Lower leg skin (tissue), 4 donors: ENCODE data around the gene GRM8. TPM values are rescaled to one million over a fixed set of nuclear protein-coding genes. Genes with fewer than 3 reads are reported as not detected.

Experiments used
- DNase-seq, 2 donors: peaks; one replicate each; pipeline ENCODE4 v3.0.0-alpha.2; 2019; ENCODE audit warnings: low spot score in 2 of 2
- H3K4me3 ChIP-seq: fragments of 200-600 bp; sonication (generic); 2 replicates; pipeline ENCODE4 v1.5.1; 2017; ENCODE audit warnings: mild to moderate bottlenecking, low read depth; ENCODE audit not compliant: poor library complexity, severe bottlenecking
- CTCF ChIP-seq, 3 donors: fragments of 450-650 bp; IDR thresholded peaks; one replicate each; pipeline ENCODE4 v1.5.1; 2016; ENCODE audit warnings: antibody characterized with exemption in 3 of 3, mild to moderate bottlenecking in 3 of 3, moderate library complexity in 2 of 3
- POLR2A ChIP-seq, 2 donors: fragments of 450-650 bp; IDR thresholded peaks; one replicate each; pipeline ENCODE4 v1.6.1; 2016 to 2017; ENCODE audit warnings: antibody characterized with exemption in 2 of 2, mild to moderate bottlenecking in 1 of 2, moderate library complexity in 1 of 2
- WGBS, 2 donors: methylation state at CpG; one replicate each; pipeline ENCODE4 v1.1.5; 2018; 5-methylcytosine and 5-hydroxymethylcytosine counted together
- intact Hi-C: fragments of 100-400 bp; cut with DNase I; formaldehyde crosslinking; loops from one replicate; pipeline ENCODE4 v1.15.0; 2023; ENCODE audit warnings: low total_unique reads
- total RNA-seq, 4 donors: library from RNA; depleted of rRNA; stranded (reverse); fragments of >200 nt; gene quantifications; one replicate each; pipeline ENCODE4 v1.1.0, GENCODE V29; 2016

GRM8 gene
- total RNA-seq, 4 donors from 2014 or later, result 0.45 TPM; not detected in 3

GRCh38 chr7:127154101-127154500, 98.6 kb downstream of the GRM8 start:
- H3K4me3 ChIP-seq, result no peak overlapping the region
- 54 to 60% methylated on average over 3 of the region's 3 CpGs for WGBS, 2 donors
- intact Hi-C loops, result no loop called here
- TF ChIP-seq CTCF (IDR thresholded peaks at IDR 0.05), result no peak
- TF ChIP-seq POLR2A (IDR thresholded peaks at IDR 0.05), result no peak
- no peak for DNase-seq

- TF ChIP-seq CTCF (IDR thresholded peaks at IDR 0.05), result no peak
- no peak for TF ChIP-seq POLR2A (IDR thresholded peaks at IDR 0.05)
- WGBS, 2 donors, result 87 to 93% methylated on average over 3 of the region's 3 CpGs
- no peak for DNase-seq
- intact Hi-C loops, result no loop called here
- no peak overlapping the region for H3K4me3 ChIP-seq
Observed at GRCh38 chr7:127153315-127153714, 99.4 kb downstream of the GRM8 start.

GRCh38 chr7:127152423-127152822, 100.3 kb downstream of the GRM8 start:
- no peak for DNase-seq
- no peak for TF ChIP-seq CTCF (IDR thresholded peaks at IDR 0.05)
- no peak for TF ChIP-seq POLR2A (IDR thresholded peaks at IDR 0.05)
- H3K4me3 ChIP-seq, result no peak overlapping the region
- intact Hi-C loops, result no loop called here

GRCh38 chr7:127151379-127151778, 101.4 kb downstream of the GRM8 start:
- no peak overlapping the region for H3K4me3 ChIP-seq
- TF ChIP-seq POLR2A (IDR thresholded peaks at IDR 0.05), result no peak
- TF ChIP-seq CTCF (IDR thresholded peaks at IDR 0.05), result no peak
- 60 to 65% methylated on average over 8 of the region's 8 CpGs for WGBS, 2 donors
- intact Hi-C loops, result no loop called here
- DNase-seq, result no peak

- no peak for TF ChIP-seq POLR2A (IDR thresholded peaks at IDR 0.05)
- no peak for TF ChIP-seq CTCF (IDR thresholded peaks at IDR 0.05)
- 46 to 50% methylated on average over 2 of the region's 2 CpGs for WGBS, 2 donors
- intact Hi-C loops, result no loop called here
- no peak for DNase-seq
- no peak overlapping the region for H3K4me3 ChIP-seq
Observed at GRCh38 chr7:127150543-127150942, 102.2 kb downstream of the GRM8 start.

- intact Hi-C loops, result no loop called here
Observed at GRCh38 chr7:127146746-127147536, 105.8 kb downstream of the GRM8 start.

More at GRCh38 chr7:127146746-127147536, 105.8 kb downstream of the GRM8 start:
- no peak for DNase-seq
- H3K4me3 ChIP-seq, result no peak overlapping the region
- TF ChIP-seq CTCF (IDR thresholded peaks at IDR 0.05) (no peak), POLR2A (IDR thresholded peaks at IDR 0.05) (no peak)
- WGBS, 2 donors, result 89 to 90% methylated on average over 4 of the region's 4 CpGs
